OCI-LY3 (cell line): ENCODE data around the gene ABHD8.

Experiments
- H2AFZ ChIP-seq: fragments of 200-600, 300-600 bp; shearing (Covaris generic); 2 replicates; pipeline ENCODE4 v1.6.0; 2014; ENCODE audit warnings: antibody characterized with exemption, low read depth, low read length
- H3K27ac ChIP-seq: fragments of 200-600, 300-600 bp; sonication (generic); 2 replicates; pipeline ENCODE4 v1.5.1; 2014; ENCODE audit warnings: mild to moderate bottlenecking, low read length, moderate library complexity, mixed read lengths
- H3K27me3 ChIP-seq: fragments of 200-600, 300-600 bp; sonication (generic); 2 replicates; pipeline ENCODE4 v1.6.1; 2014; ENCODE audit warnings: low read depth, low read length, mixed read lengths
- H3K36me3 ChIP-seq: fragments of 200-600, 300-600 bp; sonication (generic); replicated peaks from 2 replicates; pipeline ENCODE3; 2014; ENCODE audit warnings: low read depth, low read length, mixed read lengths
- H3K4me1 ChIP-seq: fragments of 300-600, 200-600 bp; sonication (generic); 2 replicates; pipeline ENCODE4 v1.6.1; 2014; ENCODE audit warnings: low read length, mixed read lengths
- H3K4me2 ChIP-seq: fragments of 200-600, 300-600 bp; sonication (generic); 2 replicates; pipeline ENCODE4 v1.6.1; 2014; ENCODE audit warnings: low read length, mixed read lengths
- H3K4me3 ChIP-seq: fragments of 300-600, 200-600 bp; sonication (generic); 2 replicates; pipeline ENCODE4 v1.5.1; 2014; ENCODE audit warnings: antibody characterized with exemption, mild to moderate bottlenecking, low read length, moderate library complexity
- H3K79me2 ChIP-seq: fragments of 300-600, 200-600 bp; shearing (Covaris generic); 2 replicates; pipeline ENCODE4 v1.6.1; 2014; ENCODE audit warnings: mild to moderate bottlenecking, low read length, mixed read lengths
- H3K9ac ChIP-seq: fragments of 300-600, 200-600 bp; shearing (Covaris generic); 2 replicates; pipeline ENCODE4 v1.6.0; 2014; ENCODE audit warnings: mild to moderate bottlenecking, low read length, moderate library complexity
- H3K9me3 ChIP-seq: fragments of 200-600, 300-600 bp; shearing (Covaris generic); 2 replicates; pipeline ENCODE4 v1.6.1; 2014; ENCODE audit warnings: low read length, mixed read lengths; ENCODE audit not compliant: insufficient read depth
- H4K20me1 ChIP-seq: fragments of 200-600, 300-600 bp; sonication (generic); 2 replicates; pipeline ENCODE4 v1.6.1; 2016; ENCODE audit warnings: low read length, mixed read lengths; ENCODE audit not compliant: insufficient read depth
- EZH2phosphoT487 ChIP-seq: fragments of 200-600 bp; shearing (Covaris generic); IDR thresholded peaks from 2 replicates; pipeline ENCODE4 v1.6.1; 2018; ENCODE audit warnings: antibody characterized with exemption, mixed run types, low read depth
- TF ChIP-seq, protein P1 (sequence below): fragments of 200-600, 300-600 bp; sonication (generic); IDR thresholded peaks from 2 replicates; pipeline ENCODE4 v1.5.1; 2014; ENCODE audit warnings: antibody characterized with exemption, low read length, low read depth

Gene ABHD8

DNA sequence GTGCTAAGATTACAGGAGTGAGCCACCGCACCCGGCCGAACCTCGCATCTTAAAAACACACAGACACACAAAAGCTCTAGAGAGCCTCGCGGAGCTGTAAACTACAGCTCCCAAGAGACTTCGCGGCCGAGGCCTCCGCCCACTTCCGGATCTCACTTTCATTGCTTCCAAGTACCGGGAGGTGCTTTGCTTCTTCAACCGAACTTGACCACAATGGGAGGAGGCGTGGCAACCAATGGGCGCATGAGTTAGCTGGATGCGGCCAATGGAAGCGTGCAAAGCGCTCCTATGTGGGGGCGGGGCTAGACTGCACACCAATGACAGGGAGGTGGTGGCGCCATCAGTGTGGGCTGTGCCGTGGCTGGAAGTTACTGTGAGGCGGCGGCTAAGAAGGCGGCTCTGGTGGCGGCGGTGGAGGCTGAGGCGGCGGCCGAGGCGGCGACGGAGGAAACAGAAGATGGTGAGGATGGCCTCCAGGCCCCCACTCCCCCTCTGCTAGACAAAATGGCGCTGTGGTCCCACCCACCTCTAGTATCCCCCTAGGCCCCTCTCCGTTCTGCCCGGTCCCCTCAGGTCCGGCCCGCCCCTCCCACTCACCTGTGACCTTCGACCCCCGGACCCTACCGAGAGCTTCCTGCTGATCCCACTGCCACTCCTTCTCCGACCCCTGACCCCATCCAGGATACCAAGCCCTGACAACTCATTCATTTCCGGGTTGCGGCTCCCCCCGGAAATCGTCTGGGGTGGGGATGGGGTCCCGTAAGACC lies 6.2 kb upstream of the ABHD8 start, which contains the start of gene DDA1:
Gene DDA1, plus strand, starts transcription at position 366 of the 767 bp plus-strand sequence. Its CDS starts 92 bp downstream, at position 458.
- peaks cover 12% of the 10 kb centered on the region; the same call in 1 of the 2 replicates for H4K20me1 ChIP-seq
- H3K36me3 ChIP-seq = peaks cover 11% of the 10 kb centered on the region
- peak within 1 kb of the TSS; percentile 47 for H3K27ac ChIP-seq
- peaks cover 21% of the 10 kb centered on the region for H3K4me1 ChIP-seq
- no peaks in the 10 kb centered on the region for H3K9me3 ChIP-seq
- H3K4me2 ChIP-seq = peak within 1 kb of the TSS; percentile 87
- peak within 1 kb of the TSS; percentile 98 for H3K4me3 ChIP-seq
- H2AFZ ChIP-seq = no peak within 1 kb of the TSS
- H3K79me2 ChIP-seq = peaks cover 53% of the 10 kb centered on the region
- peak within 1 kb of the TSS; percentile 91 for H3K9ac ChIP-seq
- TF ChIP-seq EZH2phosphoT487 = no peak
- TF ChIP-seq, protein P1, sequence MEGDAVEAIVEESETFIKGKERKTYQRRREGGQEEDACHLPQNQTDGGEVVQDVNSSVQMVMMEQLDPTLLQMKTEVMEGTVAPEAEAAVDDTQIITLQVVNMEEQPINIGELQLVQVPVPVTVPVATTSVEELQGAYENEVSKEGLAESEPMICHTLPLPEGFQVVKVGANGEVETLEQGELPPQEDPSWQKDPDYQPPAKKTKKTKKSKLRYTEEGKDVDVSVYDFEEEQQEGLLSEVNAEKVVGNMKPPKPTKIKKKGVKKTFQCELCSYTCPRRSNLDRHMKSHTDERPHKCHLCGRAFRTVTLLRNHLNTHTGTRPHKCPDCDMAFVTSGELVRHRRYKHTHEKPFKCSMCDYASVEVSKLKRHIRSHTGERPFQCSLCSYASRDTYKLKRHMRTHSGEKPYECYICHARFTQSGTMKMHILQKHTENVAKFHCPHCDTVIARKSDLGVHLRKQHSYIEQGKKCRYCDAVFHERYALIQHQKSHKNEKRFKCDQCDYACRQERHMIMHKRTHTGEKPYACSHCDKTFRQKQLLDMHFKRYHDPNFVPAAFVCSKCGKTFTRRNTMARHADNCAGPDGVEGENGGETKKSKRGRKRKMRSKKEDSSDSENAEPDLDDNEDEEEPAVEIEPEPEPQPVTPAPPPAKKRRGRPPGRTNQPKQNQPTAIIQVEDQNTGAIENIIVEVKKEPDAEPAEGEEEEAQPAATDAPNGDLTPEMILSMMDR = no peak
- no peaks in the 10 kb centered on the region for H3K27me3 ChIP-seq

DNA sequence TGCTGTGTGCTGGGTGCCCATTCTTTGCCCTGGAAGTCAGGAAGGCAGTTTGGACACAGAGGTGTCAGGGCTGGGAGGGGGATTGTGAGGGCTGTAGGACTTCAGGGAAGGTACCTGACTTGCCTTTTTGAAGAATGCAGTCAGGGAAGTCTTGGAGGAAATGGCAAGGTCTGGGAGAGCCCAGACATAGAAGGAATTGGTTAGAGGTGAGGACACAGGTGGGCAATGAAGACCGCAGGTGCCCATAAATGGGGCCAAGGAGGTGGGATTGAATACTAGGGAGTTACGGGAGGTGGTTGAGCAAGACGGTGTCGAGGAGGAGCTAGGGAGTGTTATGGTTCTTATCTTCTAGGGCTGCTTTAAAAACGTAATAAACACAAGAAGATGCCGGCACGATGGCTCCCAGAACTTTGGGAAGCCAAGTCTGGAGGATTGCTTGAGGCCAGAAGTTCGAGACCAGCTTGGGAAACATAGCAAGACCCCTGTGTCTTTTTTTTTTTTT lies 4.7 kb upstream of the ABHD8 start:
- TF ChIP-seq, protein P1 = no peak
- no peak for TF ChIP-seq EZH2phosphoT487
- Histone ChIP-seq H4K20me1 (peaks cover 12% of the 10 kb centered on the region; the same call in 1 of the 2 replicates), H3K4me2 (no peak overlapping the region), H3K9ac (no peak overlapping the region), H3K9me3 (no peaks in the 10 kb centered on the region), H3K27me3 (no peaks in the 10 kb centered on the region), H3K79me2 (peaks cover 50% of the 10 kb centered on the region), H3K4me1 (peaks cover 26% of the 10 kb centered on the region), H3K27ac (no peak overlapping the region), H2AFZ (no peak overlapping the region), H3K36me3 (peaks cover 5% of the 10 kb centered on the region), H3K4me3 (no peak overlapping the region)

DNA sequence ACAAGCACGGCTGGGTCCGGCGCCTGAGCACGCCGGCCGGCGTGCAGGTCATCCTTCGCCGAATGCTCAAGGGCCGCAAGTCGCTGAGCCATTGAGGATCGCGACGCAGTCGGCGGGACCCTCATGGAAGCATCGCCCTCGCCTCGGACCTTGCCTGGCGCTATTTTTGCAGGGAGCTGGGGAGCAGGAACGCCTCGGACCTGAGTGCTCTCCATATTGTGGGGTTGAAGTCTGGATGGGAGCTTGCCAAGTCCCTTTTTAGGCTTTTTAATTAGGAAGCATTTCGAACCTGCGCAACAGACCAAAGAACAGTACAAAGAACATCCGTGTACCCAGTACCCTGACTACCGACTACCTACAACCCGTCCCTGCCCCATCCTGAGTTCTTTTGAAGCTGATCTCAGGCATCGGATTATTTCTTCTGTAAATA lies 3.1 kb upstream of the ABHD8 start:
- Histone ChIP-seq H3K27me3 (no peaks in the 10 kb centered on the region), H3K4me2 (peak overlapping the region; percentile 77), H3K9me3 (no peaks in the 10 kb centered on the region), H3K27ac (peak overlapping the region; percentile 75), H2AFZ (peak overlapping the region; percentile 13; the same call in 1 of the 2 replicates), H3K36me3 (no peaks in the 10 kb centered on the region), H3K4me1 (peaks cover 33% of the 10 kb centered on the region), H3K79me2 (peaks cover 36% of the 10 kb centered on the region), H3K9ac (peak overlapping the region; percentile 73), H3K4me3 (peak overlapping the region; percentile 83), H4K20me1 (0 out of 2 replicates have a peak, but pooled peaks cover 5% of the 10 kb centered on the region)
- TF ChIP-seq, protein P1 = no peak
- no peak for TF ChIP-seq EZH2phosphoT487
